ENCODE results near the gene STXBP6.
A peak's percentile ranks its signal among the peaks of the same experiment; 100 is the strongest.

The STXBP6 gene

DNA sequence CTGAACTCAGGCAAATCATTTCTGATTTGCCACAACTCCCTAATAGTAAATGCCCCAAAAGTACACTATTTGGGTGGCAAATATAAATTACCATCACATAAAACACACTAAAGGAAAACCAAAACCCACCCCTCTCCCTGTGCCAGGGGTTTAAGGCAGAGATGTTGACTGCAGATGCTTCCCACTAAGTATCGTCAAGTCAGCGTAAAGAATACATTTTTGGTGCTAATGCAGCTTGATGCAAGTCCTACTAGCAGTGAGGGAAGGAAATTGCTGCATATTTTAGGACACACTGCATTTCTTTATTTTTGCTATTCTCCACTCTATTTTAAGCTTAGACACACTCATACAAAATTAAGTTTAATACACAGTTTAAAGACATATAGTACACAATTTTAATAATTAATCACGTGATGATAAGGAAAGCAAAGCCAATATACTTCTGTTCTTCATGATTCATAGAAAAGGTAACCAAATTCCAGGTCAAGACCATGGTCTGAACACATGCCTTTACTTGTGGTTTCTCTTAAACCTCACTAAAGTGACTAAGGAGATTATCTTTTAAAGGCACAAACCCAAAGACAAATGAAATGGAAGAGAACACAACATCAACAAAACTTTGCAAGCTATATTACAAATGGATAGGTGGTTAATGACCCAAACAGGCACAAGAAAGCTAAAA lies 162.2 kb downstream of the STXBP6 start:
- no peak for DNase-seq (ENCODE audit: low spot score)

DNA sequence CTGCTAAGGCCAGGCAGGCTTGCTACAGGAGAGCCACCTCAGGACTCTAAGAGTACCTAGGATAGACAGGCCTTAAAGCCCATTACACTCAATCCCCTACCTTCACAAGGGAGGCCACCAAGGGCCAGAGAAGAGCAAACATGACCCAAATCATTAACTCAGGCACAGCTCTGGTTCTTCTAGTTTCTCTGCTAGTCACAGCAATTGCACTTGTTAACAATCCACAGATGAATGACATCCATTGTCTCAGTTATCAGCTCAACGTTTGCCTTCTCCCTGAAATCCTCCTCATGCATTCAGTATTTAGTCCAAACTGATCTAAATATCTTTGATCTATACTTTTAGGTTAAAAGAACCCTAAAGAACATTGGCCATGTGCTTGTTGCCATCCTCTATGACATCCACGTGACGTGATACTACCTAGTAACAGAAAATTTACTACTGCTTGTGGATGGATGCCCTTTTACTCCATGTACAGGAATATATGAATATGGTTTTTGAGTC lies 164.5 kb downstream of the STXBP6 start:
- no peak for DNase-seq (ENCODE audit: low spot score)

DNA sequence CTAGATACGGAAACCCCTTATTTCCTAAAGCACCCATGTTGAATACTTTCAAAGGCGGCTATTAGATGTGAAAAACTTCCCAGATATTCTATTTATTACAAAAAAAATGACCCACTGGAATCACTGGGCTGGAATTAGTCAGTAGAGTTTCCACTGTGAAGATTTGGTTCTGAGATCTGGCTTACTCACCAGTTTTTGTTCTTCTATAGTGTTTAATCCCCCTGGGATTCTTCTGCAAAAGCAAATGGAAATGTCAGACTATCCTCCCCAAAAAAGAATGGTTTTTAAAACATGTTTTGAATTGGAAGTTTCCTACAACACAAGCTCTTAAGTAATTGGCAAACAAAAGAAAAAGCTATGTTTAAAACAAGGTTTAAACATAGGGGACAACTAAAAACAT lies 166.4 kb downstream of the STXBP6 start:
- DNase-seq (ENCODE audit: low spot score), result no peak

DNA sequence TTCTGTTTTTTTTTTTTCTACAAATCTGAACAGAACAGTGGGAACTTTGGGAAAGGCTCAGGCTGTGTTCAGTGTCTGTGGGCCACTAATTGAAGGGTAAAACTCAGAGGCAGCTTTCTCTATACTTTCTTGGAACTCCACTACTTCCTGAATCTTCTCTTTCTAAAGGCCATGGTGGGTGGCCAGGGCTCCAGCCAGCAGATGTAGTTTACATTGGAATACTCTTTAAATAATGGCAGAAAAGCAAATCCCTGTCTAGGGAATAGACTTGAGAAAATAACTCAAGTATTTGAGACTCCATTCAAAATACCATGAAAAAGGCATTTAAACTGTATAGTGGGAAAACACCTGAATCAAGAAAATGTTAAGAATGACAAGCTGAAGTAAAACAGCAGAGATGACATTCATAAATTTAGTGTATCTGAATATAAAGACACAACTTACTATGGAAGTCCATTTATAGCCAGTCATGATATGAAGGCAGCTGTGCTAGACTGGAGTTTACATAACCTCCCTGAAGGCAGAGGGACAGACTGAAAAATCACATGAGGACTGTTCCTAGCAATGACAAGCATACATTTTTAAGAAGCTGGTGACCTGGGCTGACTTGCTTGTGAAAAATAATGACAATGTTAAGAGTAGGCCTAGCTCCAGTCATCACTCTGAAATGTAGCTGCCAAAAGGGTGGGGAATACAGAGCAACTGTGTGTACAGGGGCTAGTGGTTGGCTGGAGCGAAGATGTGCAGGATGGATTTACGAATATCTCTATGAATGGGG lies 168.6 kb downstream of the STXBP6 start:
- DNase-seq (ENCODE audit: low spot score), result no peak

DNA sequence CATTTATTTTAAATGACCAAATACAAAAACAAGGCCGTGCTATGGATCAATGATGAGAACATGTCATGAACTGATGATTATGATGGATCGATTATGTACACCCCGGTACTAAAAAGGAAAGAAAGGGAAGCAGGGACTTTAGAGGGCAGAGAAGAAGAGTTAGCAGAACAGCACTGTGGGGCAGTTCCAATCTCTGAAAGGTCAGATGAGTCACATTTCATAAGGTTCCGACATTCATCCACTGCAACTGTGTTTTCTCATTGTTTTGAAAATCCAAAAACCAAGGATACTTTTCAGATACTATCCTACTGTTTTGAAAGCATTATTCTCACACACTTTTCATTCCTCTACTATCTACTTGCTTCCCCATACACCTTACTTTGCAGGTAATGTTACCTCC lies 169.3 kb downstream of the STXBP6 start:
- peak; percentile 19 for DNase-seq (ENCODE audit: low spot score)

DNA sequence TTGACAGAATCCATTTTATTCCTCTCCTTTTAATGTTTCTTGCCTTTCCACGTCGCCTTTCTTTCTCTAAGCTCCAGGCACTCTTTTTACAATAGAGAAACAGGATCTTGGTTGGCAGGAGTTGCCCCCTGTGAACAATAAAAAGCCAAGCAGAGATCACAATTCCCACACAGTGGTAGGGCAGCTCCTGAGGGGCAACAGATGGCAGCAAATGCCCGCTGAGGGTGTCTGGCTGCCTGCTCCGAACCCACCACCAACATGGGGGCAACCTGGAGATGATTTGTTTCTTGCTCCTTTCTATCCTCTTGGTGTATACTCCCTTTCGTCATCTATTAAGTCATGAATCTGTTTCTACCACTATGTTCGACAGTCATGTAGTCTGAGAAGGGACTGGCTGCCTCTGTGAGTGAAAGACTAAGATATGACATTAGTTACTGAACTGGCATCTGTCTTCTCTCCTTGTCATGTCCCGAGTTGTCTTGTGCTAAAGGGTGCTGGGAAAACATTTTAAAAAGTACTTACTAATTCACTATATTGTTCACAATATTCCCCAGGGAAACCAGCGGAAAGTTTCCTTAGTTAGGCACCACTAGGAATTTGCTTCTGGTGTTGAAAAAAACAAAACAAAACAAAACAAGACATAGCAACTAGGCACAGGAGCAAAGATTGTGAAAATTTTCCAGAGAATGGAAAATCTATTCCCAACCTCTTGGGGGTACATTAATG lies 170.1 kb downstream of the STXBP6 start:
- peak; percentile 16 for DNase-seq (ENCODE audit: low spot score)

DNA sequence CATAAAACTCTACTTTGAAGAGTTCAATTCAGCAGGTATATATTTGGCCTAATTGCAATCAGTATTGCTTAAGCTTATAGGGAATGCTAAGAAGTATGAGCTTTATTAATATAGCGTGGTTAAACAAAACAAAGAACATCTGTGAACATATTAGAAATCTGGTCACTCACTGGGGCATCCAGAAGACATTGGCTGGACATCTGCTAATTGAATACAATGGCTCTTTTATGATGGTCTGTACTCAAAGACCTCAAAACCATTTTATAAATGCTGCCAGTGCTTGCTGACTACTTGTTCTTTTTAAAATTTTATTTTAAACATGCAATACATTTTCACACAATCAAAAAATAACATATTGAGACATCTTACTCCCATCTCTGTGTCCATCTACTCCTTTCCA lies 173.0 kb downstream of the STXBP6 start:
- DNase-seq (ENCODE audit: low spot score), result no peak

DNA sequence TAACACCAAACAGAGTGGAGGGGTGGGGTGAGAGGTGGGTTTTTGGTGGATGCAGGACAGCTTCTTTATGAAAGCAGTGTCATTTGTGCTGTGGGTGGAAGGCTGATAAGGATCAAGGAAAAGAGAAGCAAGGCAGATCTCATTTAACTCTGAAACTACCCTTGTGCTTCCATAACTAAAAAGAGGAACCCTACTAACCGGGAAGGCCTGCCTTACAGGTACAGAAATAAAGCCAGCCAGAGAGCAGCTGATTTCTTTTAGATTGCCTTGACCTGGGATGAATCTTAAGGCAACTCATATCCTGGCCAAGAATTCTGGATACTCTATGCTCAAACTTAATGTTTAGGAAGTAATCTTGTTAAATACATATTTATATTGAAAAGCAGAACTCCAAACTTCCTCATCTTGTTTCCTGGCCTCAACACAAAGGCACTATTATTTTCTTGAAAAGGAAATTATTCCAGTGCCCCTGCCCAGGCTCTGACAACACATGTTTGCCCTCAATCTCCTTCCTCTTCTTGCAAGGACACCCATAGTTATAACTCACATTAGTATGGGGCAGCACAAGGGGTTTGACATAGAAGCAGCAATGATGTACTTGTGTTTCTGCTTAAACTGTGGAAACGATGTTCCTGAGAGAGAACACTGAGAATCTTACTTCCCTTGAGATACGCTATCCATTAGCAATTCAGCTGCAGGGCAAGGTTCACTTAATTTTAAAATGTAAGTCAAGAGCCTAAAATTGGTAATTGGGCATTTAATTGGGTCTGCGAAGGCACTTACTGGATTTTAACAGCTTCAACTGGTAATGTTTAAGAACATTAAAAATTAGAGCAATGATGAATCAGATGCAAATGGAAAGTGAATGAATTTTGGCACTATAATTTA lies 173.7 kb downstream of the STXBP6 start:
- DNase-seq (ENCODE audit: low spot score), result no peak

DNA sequence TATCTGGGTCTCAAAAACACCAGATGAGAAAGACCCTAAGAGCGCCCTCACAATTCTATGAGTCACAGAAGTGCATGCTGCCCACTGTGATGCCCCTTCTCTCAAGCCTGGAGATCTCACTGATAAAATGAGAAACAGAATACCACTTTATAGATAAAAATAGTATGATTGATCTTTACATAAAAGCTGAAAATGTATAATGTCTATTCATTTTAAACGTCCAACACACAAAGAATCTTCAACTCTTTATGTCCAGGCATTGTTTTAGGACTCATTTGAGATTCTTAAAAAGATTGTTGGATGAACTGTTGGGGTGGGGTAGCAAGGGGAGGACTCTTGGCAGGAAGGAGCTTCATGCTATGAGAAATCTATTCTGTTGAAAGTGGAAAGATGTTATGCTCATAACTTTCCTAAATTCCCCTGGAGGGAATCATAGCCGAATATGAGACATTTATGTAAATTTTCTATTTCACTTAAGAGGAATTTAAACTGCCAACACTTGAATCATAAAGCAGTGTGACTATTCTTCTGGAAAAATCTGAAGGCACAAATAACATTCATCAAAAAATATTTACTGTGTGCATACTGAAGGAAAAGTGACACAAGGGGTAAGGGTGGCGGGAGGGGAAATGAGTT lies 174.6 kb downstream of the STXBP6 start:
- no peak for DNase-seq (ENCODE audit: low spot score)

DNA sequence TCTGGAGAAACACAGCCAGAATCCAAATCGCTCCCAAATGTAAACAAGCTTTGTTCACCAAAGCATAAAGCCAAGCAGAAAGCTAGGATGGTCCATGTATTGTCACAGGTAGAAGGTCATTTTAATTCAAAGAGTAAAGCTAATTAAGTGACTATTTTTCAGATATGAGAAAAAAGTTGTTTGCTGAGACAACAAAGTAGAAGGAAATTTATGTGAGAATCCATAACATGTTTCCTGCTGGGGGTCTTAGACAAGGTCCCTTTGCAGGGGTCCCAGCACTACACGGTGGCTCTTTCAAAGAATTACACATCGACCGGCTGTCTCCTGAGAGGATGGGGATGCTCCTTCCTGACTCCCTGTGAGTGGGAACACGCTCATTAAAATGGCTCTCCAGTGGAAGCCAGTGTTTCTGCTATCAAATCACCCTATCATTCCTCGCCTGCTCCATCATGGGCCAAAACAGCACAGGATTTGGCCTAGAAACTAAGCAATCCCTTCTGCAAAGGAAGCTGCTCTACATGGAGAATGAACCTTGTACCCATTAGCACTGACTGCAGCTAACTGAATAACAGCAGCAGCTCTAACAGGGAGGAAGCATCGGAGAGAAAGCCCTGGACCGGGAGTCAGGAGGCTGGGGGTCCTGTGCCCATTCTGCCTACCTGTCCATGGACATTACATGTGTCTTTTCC lies 175.3 kb downstream of the STXBP6 start:
- no peak for DNase-seq (ENCODE audit: low spot score)

DNA sequence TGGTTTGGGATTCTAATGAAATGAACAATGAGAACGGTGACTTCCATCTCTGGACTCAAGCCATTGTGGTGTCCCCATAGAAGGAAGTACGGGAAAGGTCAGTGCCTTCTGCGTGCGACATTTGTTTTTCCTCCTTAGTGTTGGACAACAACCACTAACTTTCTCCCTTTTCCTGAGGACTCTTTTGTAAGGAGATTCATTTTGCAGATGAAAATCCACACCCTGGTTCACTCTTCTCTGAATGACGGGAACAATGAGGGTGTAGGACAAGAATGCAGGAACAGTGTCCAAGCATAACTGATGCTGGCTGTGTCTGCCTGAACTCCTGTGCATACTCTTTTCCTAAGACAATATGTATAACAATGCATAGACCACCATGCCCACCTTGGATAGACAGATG lies 176.4 kb downstream of the STXBP6 start:
- DNase-seq (ENCODE audit: low spot score), result no peak

DNA sequence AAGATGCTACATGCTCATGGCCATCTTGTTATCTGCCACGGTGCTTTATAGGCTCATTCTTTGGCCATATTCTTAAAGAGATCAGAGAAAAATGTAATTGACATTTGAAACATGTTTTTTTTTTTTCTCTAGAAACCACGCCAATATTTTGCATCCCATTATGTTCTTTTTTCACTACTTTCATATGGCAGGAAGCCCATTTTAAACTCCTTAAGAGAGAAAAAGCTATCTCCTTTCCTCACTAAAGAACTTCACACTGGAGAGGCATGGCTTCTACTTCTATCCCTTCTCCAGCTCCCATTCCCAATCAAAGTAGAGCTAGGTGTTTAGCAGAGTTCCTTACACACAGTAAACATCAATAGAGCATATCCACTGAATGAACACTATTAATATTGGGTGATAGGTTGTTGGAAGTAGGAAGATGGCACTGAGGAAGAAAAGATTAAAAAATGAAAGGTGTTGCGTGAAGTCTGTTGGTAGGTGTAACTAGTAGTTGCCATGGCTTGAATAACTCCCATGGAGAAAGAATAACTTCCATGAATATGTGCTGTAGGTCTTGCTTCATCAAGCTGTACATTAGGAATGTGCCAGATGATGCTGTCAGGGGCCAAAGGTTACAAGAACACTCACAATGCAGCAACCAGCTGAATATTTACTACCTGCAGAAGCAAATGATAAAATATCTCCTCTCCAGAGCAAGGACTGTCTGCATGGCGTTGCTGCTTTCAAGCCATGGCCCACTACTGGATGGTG lies 178.8 kb downstream of the STXBP6 start:
- no peak for DNase-seq (ENCODE audit: low spot score)

DNA sequence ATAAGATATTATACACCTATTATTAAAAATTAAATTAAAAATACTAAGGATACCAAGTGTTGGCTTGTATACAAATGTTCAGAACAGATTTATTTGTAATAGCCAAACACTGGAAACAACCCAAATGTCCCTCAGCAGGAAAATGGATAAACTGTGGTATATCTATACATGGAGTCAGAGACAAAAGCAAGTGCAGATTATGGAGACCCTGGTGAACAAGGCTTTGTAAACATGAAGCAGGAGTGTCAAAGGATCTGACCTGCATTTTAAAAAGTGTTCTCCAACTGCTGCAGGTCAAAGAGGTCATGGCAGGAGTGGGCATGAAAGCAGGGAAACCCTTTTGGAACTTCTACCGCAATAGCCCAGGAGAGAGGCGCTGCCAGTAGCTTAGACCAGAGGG lies 181.6 kb downstream of the STXBP6 start:
- no peak for DNase-seq (ENCODE audit: low spot score)

DNA sequence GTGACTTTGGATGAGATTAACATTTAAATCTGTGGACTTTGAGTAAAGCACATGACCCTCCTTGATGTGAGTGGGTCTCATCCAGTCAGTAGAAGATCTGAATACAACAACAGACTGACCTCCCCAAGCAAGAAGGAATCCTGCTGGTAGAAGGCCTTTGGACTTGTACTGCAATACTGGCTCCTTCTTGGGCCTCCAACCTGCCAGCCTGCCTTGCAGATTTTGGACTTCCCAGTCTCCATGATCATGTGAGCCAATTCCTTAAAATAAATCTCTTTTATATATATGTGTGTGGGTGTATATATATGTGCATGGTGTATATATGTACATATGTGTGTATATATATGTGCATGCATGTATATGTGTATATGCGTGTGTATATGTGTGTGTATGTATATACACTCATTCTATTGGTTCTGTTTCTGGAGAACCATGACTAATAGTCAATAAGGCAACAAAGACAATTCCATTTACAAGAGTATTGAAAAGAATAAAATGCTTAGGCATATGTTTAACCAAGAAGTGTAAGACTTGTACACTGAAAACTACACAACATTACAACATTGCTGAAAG lies 183.8 kb downstream of the STXBP6 start:
- DNase-seq (ENCODE audit: low spot score), result no peak

DNA sequence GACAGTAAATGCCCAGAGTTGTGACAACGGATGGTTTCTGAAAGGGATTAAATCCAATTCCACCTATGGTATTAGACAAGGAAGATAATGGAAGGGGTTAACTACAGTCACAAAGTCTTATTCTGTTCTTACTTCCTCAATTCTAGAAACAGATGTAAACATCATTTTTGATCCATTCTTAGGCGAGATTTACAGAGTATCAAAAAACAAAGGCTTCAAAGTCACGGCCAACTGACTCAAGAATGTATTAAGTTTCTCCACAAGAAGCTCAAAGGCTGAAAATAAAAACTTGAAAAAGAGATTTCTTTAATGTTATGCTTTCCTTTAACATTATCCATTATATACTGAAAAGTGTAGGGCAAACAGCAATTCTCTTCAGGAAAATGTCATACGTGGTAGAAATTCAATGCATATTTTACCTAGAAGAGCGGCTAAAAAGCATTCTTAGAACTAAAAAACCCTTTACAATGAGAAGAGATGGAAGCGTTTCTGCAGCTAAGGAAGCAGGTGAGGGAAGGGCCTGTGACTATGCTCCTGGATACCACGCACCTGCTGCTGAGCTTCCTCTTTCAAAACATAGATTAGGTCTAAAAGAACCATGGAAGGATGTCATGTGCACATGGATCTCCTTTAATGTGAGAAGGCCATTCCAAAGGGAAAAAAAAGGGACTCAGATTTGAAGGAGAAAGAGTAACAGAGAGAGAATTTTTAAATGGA lies 185.8 kb downstream of the STXBP6 start:
- DNase-seq (ENCODE audit: low spot score), result no peak

DNA sequence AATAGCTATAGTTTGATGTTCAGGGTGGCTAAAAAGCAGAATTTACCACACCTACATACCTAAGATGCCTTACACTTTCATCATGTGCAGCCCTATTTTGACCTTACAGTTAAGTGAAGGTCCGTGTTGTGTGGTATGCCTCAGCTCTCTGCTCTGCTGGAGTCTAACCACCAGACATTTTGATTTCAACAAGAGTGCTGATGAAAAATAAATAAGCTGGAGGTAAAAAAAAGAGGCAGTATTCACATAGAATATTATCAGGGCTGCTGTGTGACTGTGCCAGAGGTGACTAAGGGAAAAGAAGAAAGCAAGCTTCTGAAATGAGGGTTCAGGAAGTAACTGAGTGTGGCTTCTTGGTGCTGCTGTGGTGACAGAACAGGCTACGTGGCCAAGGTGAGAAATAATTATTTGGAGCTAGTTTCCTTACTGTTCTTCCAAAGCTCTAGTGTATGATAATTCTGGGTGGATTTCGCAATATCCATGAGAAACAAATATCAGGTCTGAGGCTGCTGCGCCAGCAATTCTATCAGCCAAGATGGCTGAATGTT lies 188.8 kb downstream of the STXBP6 start:
- DNase-seq (ENCODE audit: low spot score), result peak; percentile 18

DNA sequence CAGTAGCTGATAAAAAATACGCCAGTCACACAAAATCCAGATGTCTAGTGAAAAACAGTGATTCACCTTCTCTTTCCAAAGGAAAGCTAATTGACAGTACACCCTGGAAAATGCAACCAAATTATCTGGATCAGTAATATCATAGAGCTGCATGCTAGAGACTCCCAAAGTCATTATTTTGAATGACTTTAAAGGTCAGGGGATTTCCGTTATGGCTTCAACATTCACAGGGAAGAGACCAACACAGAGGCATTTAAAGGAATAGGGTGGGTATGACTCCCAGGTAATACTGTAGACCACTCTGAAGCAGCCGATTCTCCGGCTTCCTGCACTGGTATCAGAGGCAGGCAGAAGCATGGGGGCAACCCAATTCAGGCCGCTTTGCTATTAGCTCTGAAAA lies 190.4 kb downstream of the STXBP6 start:
- no peak for DNase-seq (ENCODE audit: low spot score)

DNA sequence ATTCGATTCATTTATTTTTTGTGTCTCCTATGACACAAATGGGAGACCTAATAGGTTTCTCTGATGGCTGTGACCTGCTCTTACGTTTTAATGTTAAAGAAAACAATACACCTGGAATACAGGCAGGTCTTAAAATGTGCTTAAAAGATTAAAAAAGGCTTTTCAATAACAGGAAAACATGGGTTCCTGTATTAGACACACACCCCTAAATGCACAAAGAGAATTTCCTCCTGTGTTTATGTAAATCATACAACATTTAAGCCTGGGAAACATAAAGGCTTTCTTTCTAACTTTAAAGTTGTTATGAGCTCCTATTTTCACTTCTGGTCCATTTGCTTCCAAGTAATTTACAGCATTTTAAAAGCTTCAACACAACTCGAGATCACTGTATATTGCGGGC lies 191.3 kb downstream of the STXBP6 start:
- no peak for DNase-seq (ENCODE audit: low spot score)

DNA sequence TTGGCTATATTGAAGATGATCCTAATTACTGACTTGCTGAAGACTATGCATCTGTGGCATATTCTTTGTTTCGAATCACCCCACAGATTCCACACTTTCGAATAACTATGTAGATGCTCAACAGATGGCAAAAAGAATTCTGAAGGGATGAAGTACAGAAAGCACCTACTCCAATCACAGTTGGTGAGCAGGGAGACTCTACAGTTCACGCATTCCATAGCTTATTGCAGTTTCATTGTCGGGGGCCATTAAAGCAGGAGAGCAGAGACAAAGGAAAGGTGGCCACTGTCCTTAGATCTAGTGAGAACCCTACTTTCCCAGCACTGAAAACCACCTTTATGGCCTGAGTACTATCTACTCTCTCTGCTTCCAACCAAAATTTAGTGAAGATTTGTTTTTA lies 191.9 kb downstream of the STXBP6 start:
- DNase-seq (ENCODE audit: low spot score), result no peak

All from AG08395 (cell line).